Left ventricle myocardium inferior (tissue), 1 donor: ENCODE results near the gene RAP2C. TPM values are rescaled to one million over a fixed set of nuclear protein-coding genes. Genes with fewer than 3 reads are reported as not detected.

ENCODE experiments used
- DNase-seq: peaks from one replicate; pipeline ENCODE4 v3.0.0-alpha.2; 2020
- H3K27ac ChIP-seq: fragments of 200-600 bp; replicated peaks from 2 replicates; pipeline ENCODE4 v1.8.0; 2021
- H3K27me3 ChIP-seq: fragments of 200-600 bp; 2 replicates; pipeline ENCODE4 v1.8.0; 2021; ENCODE audit warnings: low read depth
- H3K36me3 ChIP-seq: fragments of 200-600 bp; 2 replicates; pipeline ENCODE4 v1.8.0; 2021
- H3K4me1 ChIP-seq: fragments of 200-600 bp; 2 replicates; pipeline ENCODE4 v1.8.0; 2021
- H3K4me3 ChIP-seq: fragments of 200-600 bp; 2 replicates; pipeline ENCODE4 v1.8.0; 2021; ENCODE audit warnings: mild to moderate bottlenecking, moderate library complexity
- H3K9me3 ChIP-seq: fragments of 200-600 bp; replicated peaks from 2 replicates; pipeline ENCODE4 v1.8.0; 2021
- intact Hi-C: fragments of 100-400 bp; cut with micrococcal nuclease; formaldehyde crosslinking; loops from one replicate; pipeline ENCODE4 v1.11.0; 2022
- total RNA-seq: library from RNA; stranded (reverse); fragmentation: NEBNext Ultra II Directional; extraction: Animal tissue kit (Norgen Biotek cat#: 25700); gene quantifications from one replicate; pipeline ENCODE4 v1.2.1, GENCODE V29; 2021
- TF ChIP-seq, protein P1 (sequence below): fragments of 200-600 bp; IDR thresholded peaks from 2 replicates; pipeline ENCODE4 v1.8.0; 2021; ENCODE audit warnings: antibody characterized with exemption, mild to moderate bottlenecking, borderline replicate concordance
- donor health status: DM: no; HTN: yes; CAD: no; lungs with severe emphysema.

Gene RAP2C
- total RNA-seq, 1 donor from 2014 or later = 15.3 TPM

DNA sequence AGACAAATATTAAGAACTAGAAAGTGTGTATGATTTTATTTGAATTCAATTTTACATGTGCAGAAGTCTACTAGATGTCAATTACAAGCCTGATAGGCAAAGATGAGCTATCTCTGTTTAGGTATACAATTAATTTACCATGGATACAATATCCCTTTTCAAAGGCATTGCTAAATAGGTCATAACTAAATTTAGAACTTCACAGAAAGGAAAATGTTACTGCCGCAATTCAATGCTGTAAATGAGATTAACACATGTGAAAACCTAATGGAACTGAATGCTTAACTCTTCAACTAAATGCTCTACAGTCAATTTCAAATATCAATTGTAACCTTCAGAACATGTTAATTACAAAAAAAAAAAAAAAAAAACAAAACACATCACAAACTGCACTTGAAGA is 14.6 kb downstream of the RAP2C start:
- TF ChIP-seq, protein P1, sequence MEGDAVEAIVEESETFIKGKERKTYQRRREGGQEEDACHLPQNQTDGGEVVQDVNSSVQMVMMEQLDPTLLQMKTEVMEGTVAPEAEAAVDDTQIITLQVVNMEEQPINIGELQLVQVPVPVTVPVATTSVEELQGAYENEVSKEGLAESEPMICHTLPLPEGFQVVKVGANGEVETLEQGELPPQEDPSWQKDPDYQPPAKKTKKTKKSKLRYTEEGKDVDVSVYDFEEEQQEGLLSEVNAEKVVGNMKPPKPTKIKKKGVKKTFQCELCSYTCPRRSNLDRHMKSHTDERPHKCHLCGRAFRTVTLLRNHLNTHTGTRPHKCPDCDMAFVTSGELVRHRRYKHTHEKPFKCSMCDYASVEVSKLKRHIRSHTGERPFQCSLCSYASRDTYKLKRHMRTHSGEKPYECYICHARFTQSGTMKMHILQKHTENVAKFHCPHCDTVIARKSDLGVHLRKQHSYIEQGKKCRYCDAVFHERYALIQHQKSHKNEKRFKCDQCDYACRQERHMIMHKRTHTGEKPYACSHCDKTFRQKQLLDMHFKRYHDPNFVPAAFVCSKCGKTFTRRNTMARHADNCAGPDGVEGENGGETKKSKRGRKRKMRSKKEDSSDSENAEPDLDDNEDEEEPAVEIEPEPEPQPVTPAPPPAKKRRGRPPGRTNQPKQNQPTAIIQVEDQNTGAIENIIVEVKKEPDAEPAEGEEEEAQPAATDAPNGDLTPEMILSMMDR = no peak
- Histone ChIP-seq H3K4me3 (no peak overlapping the region), H3K27me3 (no peaks in the 10 kb centered on the region), H3K4me1 (peaks cover 53% of the 10 kb centered on the region), H3K27ac (peak overlapping the region; percentile 11), H3K36me3 (no peaks in the 10 kb centered on the region), H3K9me3 (no peaks in the 10 kb centered on the region)
- intact Hi-C loops = no loop called here
- DNase-seq = no peak

DNA sequence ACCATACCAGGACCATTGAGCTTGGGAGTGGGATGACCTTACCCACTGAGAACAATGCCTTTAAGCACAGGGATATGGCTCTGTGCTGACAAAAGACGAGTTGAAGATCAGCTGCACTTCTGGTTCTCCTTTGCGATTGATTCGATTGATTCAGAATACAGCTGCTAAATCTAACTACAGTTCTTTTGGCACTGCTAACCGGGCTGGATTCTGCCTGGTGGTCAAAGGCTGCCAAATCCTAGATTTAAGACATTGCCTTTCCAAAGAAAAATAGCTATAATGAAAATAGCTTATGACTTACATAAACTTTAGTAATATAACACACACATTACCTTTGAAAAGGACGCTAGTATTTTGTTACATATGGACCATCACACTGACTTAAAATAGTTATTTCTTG is 18.3 kb downstream of the RAP2C start:
- H3K27me3 ChIP-seq = no peaks in the 10 kb centered on the region
- intact Hi-C loops = no loop called here
- H3K9me3 ChIP-seq = no peaks in the 10 kb centered on the region
- TF ChIP-seq, protein P1 = no peak
- H3K4me3 ChIP-seq = no peak overlapping the region
- no peak overlapping the region for H3K27ac ChIP-seq
- H3K4me1 ChIP-seq = peaks cover 23% of the 10 kb centered on the region
- DNase-seq = no peak
- H3K36me3 ChIP-seq = no peaks in the 10 kb centered on the region

DNA sequence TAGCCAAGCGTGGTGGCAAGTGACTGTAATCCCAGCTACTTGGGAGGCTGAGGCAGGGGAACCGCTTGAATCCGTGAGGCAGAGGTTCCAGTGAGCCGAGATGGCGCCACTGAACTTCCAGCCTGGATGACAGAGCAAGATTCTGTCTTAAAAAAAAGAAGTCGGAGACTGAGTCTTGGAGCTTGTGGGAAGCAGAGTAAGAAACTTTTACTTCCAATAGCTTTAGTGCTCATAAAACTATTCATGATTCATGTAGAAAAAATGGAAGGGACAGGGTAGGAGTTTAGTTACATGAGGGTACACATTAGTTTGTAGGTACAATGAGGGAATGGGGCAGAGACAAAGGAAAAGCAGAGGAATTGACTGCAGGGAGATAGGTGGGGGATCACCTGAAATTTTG is 19.3 kb downstream of the RAP2C start:
- intact Hi-C loops = no loop called here
- no peaks in the 10 kb centered on the region for H3K36me3 ChIP-seq
- H3K27ac ChIP-seq = no peak overlapping the region
- no peak for DNase-seq
- TF ChIP-seq, protein P1 = no peak
- H3K4me3 ChIP-seq = no peak overlapping the region
- no peaks in the 10 kb centered on the region for H3K9me3 ChIP-seq
- H3K4me1 ChIP-seq = peaks cover 13% of the 10 kb centered on the region
- no peaks in the 10 kb centered on the region for H3K27me3 ChIP-seq

DNA sequence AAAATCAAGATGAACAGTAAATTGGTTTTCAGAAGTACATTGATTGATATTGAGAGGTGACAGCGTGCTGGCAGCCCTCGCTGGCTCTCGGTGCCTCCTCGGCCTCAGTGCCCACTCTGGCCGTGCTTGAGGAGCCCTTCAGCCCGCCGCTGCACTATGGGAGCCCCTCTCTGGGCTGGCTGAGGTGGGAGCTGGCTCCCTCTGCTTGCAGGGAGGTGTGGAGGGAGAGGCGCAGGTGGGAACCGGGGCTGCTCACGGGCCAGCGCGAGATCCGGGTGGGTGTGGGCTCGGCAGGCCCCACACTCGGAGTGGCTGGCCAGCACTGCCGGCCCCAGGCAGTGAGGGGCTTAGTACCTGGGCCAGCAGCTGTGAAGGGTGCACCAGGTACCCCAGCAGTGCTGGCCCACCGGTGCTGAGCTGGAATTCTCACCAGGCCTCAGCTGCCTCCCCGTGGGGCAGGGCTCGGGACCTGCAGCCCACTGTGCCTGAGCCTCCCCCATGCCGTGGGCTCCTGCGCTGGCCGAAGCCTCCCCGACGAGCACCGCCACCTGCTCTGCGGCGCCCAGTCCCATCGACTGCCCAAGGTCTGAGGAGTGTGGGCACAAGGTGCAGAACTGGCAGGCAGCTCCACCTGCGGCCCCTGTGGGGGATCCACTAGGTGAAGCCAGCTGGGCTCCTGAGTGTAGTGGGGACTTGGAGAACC is 25.2 kb downstream of the RAP2C start:
- DNase-seq = no peak
- H3K27me3 ChIP-seq = no peaks in the 10 kb centered on the region

DNA sequence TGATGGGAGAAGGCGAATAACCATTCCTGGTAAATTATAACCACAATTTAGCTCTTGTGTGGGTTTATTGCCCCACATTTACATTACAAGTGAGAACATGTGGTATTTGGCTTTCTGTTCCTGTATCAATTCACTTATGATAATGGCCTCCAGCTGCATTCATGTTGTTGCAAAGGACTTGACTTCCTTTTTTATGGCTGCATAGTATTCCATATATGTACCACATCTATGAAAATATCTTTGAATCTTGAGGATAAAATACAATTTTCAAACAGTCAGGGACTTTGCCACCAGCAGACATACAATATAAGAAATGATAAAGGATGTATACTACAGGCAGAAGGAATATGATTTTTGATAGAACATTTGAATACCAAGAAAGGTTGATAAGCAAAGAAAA is 27.3 kb downstream of the RAP2C start:
- Histone ChIP-seq H3K36me3 (no peaks in the 10 kb centered on the region), H3K27me3 (no peaks in the 10 kb centered on the region), H3K4me3 (no peak overlapping the region), H3K9me3 (no peaks in the 10 kb centered on the region), H3K27ac (no peak overlapping the region), H3K4me1 (no peaks in the 10 kb centered on the region)
- intact Hi-C loops = no loop called here
- TF ChIP-seq, protein P1 = no peak
- no peak for DNase-seq

More for the DNA sequence above, 25.2 kb downstream of the RAP2C start:
- Histone ChIP-seq H3K36me3 (no peaks in the 10 kb centered on the region), H3K9me3 (no peaks in the 10 kb centered on the region), H3K4me3 (no peak overlapping the region), H3K27ac (no peak overlapping the region), H3K4me1 (no peaks in the 10 kb centered on the region)
- intact Hi-C loops = no loop called here
- TF ChIP-seq, protein P1 = no peak
